AG04450 (cell line): Measurements from ENCODE around the gene MEF2C. TPM values are rescaled to one million over a fixed set of nuclear protein-coding genes. Genes with fewer than 3 reads are reported as not detected.

Experiments used
- CTCF ChIA-PET: fragments of 300-600, 350-600 bp; formaldehyde crosslinking; extraction: SDS; loops from one replicate; lab custom pipeline; 2022; ENCODE audit warnings: antibody characterized with exemption, inconsistent platforms; lab: Charles Lee
- POLR2A ChIA-PET: fragments of 350-600 bp; formaldehyde crosslinking; extraction: SDS; loops from one replicate; lab custom pipeline; 2021; ENCODE audit warnings: antibody characterized with exemption, inconsistent platforms; lab: Yijun Ruan, JAX
- DNase-seq: peaks from one replicate; pipeline ENCODE4 v3.0.0-alpha.2; 2011; ENCODE audit warnings: low read depth, low spot score
- H3K27ac ChIP-seq: one replicate; pipeline ENCODE4 v1.5.1; 2012; ENCODE audit warnings: low read depth, low read length, control low read depth
- H3K27me3 ChIP-seq: one replicate; pipeline ENCODE4 v1.6.0; 2012; ENCODE audit warnings: low read length; ENCODE audit not compliant: control insufficient read depth, insufficient read depth
- H3K4me3 ChIP-seq: 2 replicates; pipeline ENCODE4 v1.5.1; 2011; ENCODE audit warnings: mild to moderate bottlenecking, low read depth, low read length, control low read depth
- H3K9me3 ChIP-seq: 2 replicates; pipeline ENCODE4 v1.5.1; 2012; ENCODE audit warnings: low read length; ENCODE audit not compliant: control insufficient read depth, insufficient read depth
- polyA plus RNA-seq: library from polyadenylated mRNA; depleted of rRNA; stranded (reverse); fragments of >200 nt; gene quantifications from 2 replicates; pipeline ENCODE4 v1.2.3, GENCODE V29; 2011
- TF ChIP-seq, protein P1 (sequence below): IDR thresholded peaks from 2 replicates; pipeline ENCODE4 v1.5.1; 2011; ENCODE audit warnings: low read depth, low read length, control low read depth, inconsistent platforms

The MEF2C gene
- polyA plus RNA-seq, 1 experiment, result 3.9 TPM

GRCh38 chr5:88675708-88676636 lies 207.0 kb downstream of the MEF2C start:
- TF ChIP-seq, protein P1, sequence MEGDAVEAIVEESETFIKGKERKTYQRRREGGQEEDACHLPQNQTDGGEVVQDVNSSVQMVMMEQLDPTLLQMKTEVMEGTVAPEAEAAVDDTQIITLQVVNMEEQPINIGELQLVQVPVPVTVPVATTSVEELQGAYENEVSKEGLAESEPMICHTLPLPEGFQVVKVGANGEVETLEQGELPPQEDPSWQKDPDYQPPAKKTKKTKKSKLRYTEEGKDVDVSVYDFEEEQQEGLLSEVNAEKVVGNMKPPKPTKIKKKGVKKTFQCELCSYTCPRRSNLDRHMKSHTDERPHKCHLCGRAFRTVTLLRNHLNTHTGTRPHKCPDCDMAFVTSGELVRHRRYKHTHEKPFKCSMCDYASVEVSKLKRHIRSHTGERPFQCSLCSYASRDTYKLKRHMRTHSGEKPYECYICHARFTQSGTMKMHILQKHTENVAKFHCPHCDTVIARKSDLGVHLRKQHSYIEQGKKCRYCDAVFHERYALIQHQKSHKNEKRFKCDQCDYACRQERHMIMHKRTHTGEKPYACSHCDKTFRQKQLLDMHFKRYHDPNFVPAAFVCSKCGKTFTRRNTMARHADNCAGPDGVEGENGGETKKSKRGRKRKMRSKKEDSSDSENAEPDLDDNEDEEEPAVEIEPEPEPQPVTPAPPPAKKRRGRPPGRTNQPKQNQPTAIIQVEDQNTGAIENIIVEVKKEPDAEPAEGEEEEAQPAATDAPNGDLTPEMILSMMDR, result no peak
- Histone ChIP-seq H3K4me3 (peak overlapping the region; percentile 35), H3K9me3 (no peaks in the 10 kb centered on the region; the same call in 1 of the 2 replicates), H3K27ac (no peak overlapping the region), H3K27me3 (peaks cover 92% of the 10 kb centered on the region)
- no peak for DNase-seq
- POLR2A ChIA-PET, result no interaction called here
- CTCF ChIA-PET, result interaction anchor here (1.7 to 2.1 kb wide), 2 partner anchors 15 to 895 kb away, joined by 7 to 13 read pairs; no protein-coding TSS in a partner anchor

DNA sequence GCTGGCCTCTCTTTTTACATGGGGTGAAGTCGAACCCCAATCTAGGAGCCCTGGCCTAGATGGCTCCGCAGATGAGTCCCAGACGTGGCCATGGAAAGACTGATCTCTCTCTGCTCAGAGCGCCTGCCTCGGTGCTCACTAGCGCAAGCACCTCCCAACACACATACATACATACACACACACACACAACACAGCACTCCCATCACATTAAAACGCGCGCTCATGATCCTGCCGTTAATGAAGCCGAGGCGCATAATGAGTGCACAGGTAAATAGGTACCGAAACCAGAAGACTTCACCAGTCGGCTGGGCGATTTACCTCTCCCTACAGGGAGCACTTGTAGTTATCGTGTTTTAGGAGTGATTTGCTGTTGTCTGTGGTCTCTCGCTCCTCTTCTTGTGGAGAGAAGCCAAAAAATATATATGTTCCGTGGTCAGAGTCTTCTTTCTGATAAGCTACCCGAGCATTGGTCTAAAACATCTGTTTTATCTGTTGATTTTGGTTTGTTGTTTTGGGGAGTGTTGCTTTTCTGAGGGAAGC lies 207.7 kb downstream of the MEF2C start:
- ChIA-PET POLR2A (no interaction called here), CTCF (interaction anchor here (1.7 to 2.1 kb wide), 2 partner anchors 16 to 894 kb away, joined by 7 to 13 read pairs; no protein-coding TSS in a partner anchor)
- no peak for DNase-seq
- H3K4me3 ChIP-seq, result peak overlapping the region; percentile 35
- H3K27me3 ChIP-seq, result peaks cover 88% of the 10 kb centered on the region
- no peaks in the 10 kb centered on the region; the same call in 1 of the 2 replicates for H3K9me3 ChIP-seq
- no peak overlapping the region for H3K27ac ChIP-seq
- TF ChIP-seq, protein P1, result no peak

GRCh38 chr5:88674356-88675167 lies 208.4 kb downstream of the MEF2C start:
- peaks cover 87% of the 10 kb centered on the region for H3K27me3 ChIP-seq
- H3K27ac ChIP-seq, result no peak overlapping the region
- TF ChIP-seq, protein P1, result no peak
- CTCF ChIA-PET, result interaction anchor here (0.6 to 2.1 kb wide), 3 partner anchors 17 to 894 kb away, joined by 3 to 13 read pairs (median 7); no protein-coding TSS in a partner anchor
- no peaks in the 10 kb centered on the region; the same call in 1 of the 2 replicates for H3K9me3 ChIP-seq
- no peak for DNase-seq
- POLR2A ChIA-PET, result no interaction called here
- peak overlapping the region; percentile 29; the same call in 1 of the 2 replicates for H3K4me3 ChIP-seq

DNA sequence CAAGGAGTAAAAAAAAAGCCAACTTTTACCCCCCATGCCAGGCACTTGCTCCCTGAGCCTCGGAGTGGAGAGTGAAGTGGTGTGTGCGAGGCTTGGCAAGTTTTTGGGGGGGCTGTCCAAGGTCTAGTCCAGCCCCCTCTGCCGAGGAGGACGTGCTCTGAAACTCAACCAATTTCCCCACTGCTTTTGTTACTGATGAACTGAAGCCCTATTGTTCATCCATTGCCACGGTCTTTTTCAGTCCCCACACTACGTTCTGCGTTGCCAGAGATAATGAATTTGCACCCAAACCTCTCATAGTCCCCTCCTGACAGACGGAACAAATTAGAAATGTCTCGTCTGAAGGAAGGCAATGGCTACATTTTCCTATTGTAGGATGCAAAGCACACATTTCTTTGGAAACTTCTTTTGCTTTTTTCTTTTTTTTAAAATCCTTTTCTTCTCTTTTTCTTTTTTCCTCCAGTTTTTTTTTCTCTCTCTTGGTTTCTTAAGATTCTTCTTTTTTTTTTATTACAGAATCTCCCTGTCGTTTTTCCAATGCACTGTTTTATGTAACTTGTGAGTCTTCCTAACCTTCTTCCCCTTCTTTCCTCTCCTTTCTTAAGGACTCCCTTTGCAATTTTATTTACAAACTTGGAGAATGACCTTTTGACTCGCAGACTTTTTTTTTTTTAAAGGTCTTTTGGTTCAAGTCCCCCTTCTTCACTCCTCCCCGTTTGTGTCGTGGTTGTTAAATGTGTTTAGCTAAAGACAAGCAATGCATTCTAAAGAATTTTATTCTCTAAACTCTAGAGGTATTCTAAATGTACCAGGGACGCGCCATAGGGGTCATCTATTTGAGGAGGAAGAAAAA lies 209.5 kb downstream of the MEF2C start:
- CTCF ChIA-PET, result interaction anchor here (0.6 to 0.7 kb wide), 2 partner anchors 17 to 891 kb away, joined by 3 to 11 read pairs; no protein-coding TSS in a partner anchor
- DNase-seq, result no peak
- peaks cover 81% of the 10 kb centered on the region for H3K27me3 ChIP-seq
- TF ChIP-seq, protein P1, result no peak
- no peak overlapping the region for H3K27ac ChIP-seq
- no peaks in the 10 kb centered on the region; the same call in 1 of the 2 replicates for H3K9me3 ChIP-seq
- H3K4me3 ChIP-seq, result no peak overlapping the region
- POLR2A ChIA-PET, result no interaction called here
